Liver (tissue), 3 donors: ENCODE results near the gene SCP2.

Source experiments
- RAD21 ChIP-seq, 2 donors: IDR thresholded peaks; 2 replicates each; pipeline ENCODE4 v1.6.1; 2016; ENCODE audit warnings: antibody characterized with exemption in 2 of 2, mild to moderate bottlenecking in 2 of 2
- SP1 ChIP-seq: IDR thresholded peaks from 2 replicates; pipeline ENCODE4 v1.6.1; 2018; ENCODE audit warnings: antibody characterized with exemption, mild to moderate bottlenecking
- TF ChIP-seq, protein P1 (sequence below): fragments of 150-350 bp; IDR thresholded peaks from 2 replicates; pipeline ENCODE4 v1.5.1; 2017; ENCODE audit warnings: improper control_type of control experiment, low read depth, low read length; ENCODE audit not compliant: missing input control
- TF ChIP-seq, protein P2 (sequence below): IDR thresholded peaks from 2 replicates; pipeline ENCODE4 v1.6.1; 2016; ENCODE audit warnings: antibody characterized with exemption, mild to moderate bottlenecking
- donor health status: healthy.
- donor health status: healthy.

DNA sequence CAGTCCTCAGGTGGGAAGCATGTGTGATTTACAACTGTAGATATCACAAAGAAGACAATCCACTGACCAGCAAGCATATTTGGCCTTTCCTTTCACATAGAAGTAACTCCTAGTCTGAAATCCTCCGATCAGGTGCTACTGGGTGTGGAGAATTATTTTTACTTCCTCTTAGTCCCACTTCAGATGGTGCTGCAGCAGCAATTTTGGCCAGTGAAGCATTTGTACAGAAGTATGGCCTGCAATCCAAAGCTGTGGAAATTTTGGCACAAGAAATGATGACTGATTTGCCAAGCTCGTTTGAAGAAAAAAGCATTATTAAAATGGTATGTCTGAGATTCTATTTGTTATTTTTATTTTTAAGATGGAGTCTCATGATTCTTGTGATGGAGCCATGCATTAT lies 51.0 kb downstream of the SCP2 start:
- TF ChIP-seq, protein P1, sequence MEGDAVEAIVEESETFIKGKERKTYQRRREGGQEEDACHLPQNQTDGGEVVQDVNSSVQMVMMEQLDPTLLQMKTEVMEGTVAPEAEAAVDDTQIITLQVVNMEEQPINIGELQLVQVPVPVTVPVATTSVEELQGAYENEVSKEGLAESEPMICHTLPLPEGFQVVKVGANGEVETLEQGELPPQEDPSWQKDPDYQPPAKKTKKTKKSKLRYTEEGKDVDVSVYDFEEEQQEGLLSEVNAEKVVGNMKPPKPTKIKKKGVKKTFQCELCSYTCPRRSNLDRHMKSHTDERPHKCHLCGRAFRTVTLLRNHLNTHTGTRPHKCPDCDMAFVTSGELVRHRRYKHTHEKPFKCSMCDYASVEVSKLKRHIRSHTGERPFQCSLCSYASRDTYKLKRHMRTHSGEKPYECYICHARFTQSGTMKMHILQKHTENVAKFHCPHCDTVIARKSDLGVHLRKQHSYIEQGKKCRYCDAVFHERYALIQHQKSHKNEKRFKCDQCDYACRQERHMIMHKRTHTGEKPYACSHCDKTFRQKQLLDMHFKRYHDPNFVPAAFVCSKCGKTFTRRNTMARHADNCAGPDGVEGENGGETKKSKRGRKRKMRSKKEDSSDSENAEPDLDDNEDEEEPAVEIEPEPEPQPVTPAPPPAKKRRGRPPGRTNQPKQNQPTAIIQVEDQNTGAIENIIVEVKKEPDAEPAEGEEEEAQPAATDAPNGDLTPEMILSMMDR = no peak
- no peak for TF ChIP-seq SP1
- TF ChIP-seq, protein P2, sequence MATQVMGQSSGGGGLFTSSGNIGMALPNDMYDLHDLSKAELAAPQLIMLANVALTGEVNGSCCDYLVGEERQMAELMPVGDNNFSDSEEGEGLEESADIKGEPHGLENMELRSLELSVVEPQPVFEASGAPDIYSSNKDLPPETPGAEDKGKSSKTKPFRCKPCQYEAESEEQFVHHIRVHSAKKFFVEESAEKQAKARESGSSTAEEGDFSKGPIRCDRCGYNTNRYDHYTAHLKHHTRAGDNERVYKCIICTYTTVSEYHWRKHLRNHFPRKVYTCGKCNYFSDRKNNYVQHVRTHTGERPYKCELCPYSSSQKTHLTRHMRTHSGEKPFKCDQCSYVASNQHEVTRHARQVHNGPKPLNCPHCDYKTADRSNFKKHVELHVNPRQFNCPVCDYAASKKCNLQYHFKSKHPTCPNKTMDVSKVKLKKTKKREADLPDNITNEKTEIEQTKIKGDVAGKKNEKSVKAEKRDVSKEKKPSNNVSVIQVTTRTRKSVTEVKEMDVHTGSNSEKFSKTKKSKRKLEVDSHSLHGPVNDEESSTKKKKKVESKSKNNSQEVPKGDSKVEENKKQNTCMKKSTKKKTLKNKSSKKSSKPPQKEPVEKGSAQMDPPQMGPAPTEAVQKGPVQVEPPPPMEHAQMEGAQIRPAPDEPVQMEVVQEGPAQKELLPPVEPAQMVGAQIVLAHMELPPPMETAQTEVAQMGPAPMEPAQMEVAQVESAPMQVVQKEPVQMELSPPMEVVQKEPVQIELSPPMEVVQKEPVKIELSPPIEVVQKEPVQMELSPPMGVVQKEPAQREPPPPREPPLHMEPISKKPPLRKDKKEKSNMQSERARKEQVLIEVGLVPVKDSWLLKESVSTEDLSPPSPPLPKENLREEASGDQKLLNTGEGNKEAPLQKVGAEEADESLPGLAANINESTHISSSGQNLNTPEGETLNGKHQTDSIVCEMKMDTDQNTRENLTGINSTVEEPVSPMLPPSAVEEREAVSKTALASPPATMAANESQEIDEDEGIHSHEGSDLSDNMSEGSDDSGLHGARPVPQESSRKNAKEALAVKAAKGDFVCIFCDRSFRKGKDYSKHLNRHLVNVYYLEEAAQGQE = no peak
- TF ChIP-seq RAD21 (IDR thresholded peaks at IDR 0.05) = no peak
